Uterus (tissue), 4 donors: ENCODE data around the gene SCNN1B. TPM values are rescaled to one million over a fixed set of nuclear protein-coding genes. Genes with fewer than 3 reads are reported as not detected.
A peak's percentile ranks its signal among the peaks of the same experiment; 100 is the strongest.

ENCODE experiments used
- DNase-seq, 2 donors: peaks; one replicate each; pipeline ENCODE4 v3.0.0-alpha.2; 2019 to 2020
- H3K27ac ChIP-seq, 2 donors: fragments of 200-600 bp; sonication (generic); 1 replicate in 1 of 2; 2 replicates in 1 of 2; pipeline ENCODE4 v1.5.1; 2016 to 2018
- H3K27me3 ChIP-seq, 2 donors: fragments of 200-600 bp; sonication (generic); one replicate each; pipeline ENCODE4 v1.5.1; 2018 to 2019; ENCODE audit warnings: control low read depth in 1 of 2
- H3K36me3 ChIP-seq, 2 donors: fragments of 200-600 bp; sonication (generic); one replicate each; pipeline ENCODE4 v1.5.1; 2019; ENCODE audit warnings: control low read depth in 1 of 2
- H3K4me1 ChIP-seq, 2 donors: fragments of 200-600 bp; sonication (generic); one replicate each; pipeline ENCODE4 v1.5.1; 2018 to 2019; ENCODE audit warnings: control low read depth in 1 of 2
- H3K4me3 ChIP-seq, 2 donors: fragments of 200-600 bp; sonication (generic); 1 replicate in 1 of 2; 2 replicates in 1 of 2; pipeline ENCODE4 v1.5.1; 2018 to 2019; ENCODE audit warnings: mild to moderate bottlenecking in 1 of 2
- H3K9me3 ChIP-seq, 2 donors: fragments of 200-600 bp; sonication (generic); one replicate each; pipeline ENCODE4 v1.5.1; 2019; ENCODE audit warnings: control low read depth in 1 of 2
- POLR2A ChIP-seq, 2 donors: fragments of 450-650 bp; IDR thresholded peaks; one replicate each; pipeline ENCODE4 v1.6.1; 2016; ENCODE audit warnings: antibody characterized with exemption in 2 of 2, mild to moderate bottlenecking in 1 of 2, moderate library complexity in 1 of 2
- intact Hi-C: fragments of 100-400 bp; cut with DNase I; formaldehyde crosslinking; loops from one replicate; pipeline ENCODE4 v1.15.1; 2023; ENCODE audit warnings: low total_unique reads
- total RNA-seq, 4 donors: library from RNA; depleted of rRNA in 3 of 4; stranded (reverse); fragments of >200 nt in 3 of 4; gene quantifications; one replicate each; pipeline versions ENCODE4 v1.1.0 to v1.2.4, GENCODE V29; 2014 to 2023
- TF ChIP-seq, protein P1 (sequence below), 4 experiments: fragments of 200-600 bp in 2 of 4; fragments of 450-650 bp in 2 of 4; sonication (generic) in 2 of 4; IDR thresholded peaks; one replicate each; pipeline ENCODE4 v1.5.1; 2016 to 2019; ENCODE audit warnings: antibody characterized with exemption in 4 of 4, mild to moderate bottlenecking in 2 of 4, moderate library complexity in 1 of 4
- donor health status: DM: yes; HTN: yes; CAD: no.

The SCNN1B gene
- total RNA-seq, 4 donors from 2014 or later = 0.14 to 9.6 (median 1.9) TPM

DNA sequence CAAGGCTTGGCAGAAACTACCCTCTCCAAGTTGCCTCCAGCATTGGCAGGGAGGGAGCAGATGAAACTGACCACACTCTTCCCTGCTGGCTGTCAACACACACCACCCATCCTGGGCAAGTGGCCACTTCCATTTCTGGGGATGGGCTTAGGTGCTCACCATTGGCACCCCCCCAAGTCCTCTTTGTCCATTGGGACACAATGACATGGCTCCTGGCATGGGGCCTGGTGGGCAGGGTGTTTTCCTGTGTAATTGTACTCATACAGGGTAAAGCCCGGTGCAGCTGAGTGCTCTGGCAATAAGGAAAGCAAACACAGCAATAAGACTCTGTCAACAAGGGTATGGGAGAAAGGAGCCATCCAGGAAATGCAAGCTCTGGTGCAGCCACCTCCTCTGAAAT, 22.6 kb downstream of the SCNN1B start:
- Histone ChIP-seq H3K4me1 (no peaks in the 10 kb centered on the region), H3K27ac (no peak overlapping the region), H3K4me3 (no peak overlapping the region), H3K27me3 (no peaks in the 10 kb centered on the region), H3K36me3 (no peaks in the 10 kb centered on the region), H3K9me3 (no peaks in the 10 kb centered on the region)
- DNase-seq = peak in 1 of 2 donors; percentile 28
- TF ChIP-seq POLR2A (IDR thresholded peaks at IDR 0.05) = no peak
- TF ChIP-seq, protein P1, sequence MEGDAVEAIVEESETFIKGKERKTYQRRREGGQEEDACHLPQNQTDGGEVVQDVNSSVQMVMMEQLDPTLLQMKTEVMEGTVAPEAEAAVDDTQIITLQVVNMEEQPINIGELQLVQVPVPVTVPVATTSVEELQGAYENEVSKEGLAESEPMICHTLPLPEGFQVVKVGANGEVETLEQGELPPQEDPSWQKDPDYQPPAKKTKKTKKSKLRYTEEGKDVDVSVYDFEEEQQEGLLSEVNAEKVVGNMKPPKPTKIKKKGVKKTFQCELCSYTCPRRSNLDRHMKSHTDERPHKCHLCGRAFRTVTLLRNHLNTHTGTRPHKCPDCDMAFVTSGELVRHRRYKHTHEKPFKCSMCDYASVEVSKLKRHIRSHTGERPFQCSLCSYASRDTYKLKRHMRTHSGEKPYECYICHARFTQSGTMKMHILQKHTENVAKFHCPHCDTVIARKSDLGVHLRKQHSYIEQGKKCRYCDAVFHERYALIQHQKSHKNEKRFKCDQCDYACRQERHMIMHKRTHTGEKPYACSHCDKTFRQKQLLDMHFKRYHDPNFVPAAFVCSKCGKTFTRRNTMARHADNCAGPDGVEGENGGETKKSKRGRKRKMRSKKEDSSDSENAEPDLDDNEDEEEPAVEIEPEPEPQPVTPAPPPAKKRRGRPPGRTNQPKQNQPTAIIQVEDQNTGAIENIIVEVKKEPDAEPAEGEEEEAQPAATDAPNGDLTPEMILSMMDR (IDR thresholded peaks at IDR 0.05) = no peak
- intact Hi-C loops = no loop called here

DNA sequence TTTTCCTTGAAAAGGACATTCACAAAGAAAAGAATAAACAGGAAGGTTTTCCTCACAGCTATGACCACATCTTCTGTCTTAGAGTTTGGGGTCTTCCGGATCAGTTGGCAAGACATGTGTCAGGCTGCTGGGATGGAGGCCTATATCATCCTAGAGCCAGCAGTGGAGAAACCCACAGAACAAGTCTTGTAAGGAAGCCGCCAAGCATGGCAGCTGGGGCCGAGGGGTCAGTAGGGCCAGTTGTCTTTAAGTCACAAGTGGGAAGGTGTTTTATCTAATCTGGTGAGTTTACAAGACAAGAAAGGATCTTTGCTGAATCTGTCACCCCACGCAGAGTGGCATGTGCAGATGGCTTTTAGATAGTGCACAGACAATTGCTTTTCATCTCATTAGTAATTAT, 25.7 kb downstream of the SCNN1B start:
- Histone ChIP-seq H3K9me3 (no peaks in the 10 kb centered on the region), H3K36me3 (no peaks in the 10 kb centered on the region), H3K4me1 (no peaks in the 10 kb centered on the region), H3K27ac (no peak overlapping the region), H3K27me3 (no peaks in the 10 kb centered on the region), H3K4me3 (no peak overlapping the region)
- intact Hi-C loops = no loop called here
- TF ChIP-seq, protein P1 (IDR thresholded peaks at IDR 0.05) = no peak
- no peak for TF ChIP-seq POLR2A (IDR thresholded peaks at IDR 0.05)
- DNase-seq = no peak

DNA sequence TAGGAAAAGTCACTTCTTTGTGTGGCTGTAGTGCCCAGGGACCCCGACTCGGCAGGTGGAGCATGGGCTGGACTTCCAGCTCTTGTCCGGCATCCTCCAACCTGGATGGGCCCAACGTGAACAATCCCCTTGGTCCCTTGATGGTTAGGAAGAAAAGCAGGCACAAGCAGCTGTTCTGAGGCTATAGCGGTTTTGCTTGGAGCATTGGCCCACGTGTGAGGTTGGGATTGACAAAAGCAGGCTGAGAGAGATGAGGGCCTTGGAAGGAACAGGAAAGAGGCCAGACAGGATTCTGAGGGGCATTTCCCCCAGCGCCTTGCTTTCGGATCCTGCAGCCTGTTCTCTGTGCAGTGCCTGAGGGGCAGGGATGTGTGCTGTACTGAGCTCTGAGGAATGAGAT, 28.1 kb downstream of the SCNN1B start:
- Histone ChIP-seq H3K36me3 (no peaks in the 10 kb centered on the region), H3K9me3 (no peaks in the 10 kb centered on the region), H3K4me3 (no peak overlapping the region), H3K27me3 (no peaks in the 10 kb centered on the region), H3K27ac (no peak overlapping the region), H3K4me1 (no peaks in the 10 kb centered on the region)
- TF ChIP-seq, protein P1 (IDR thresholded peaks at IDR 0.05) = no peak
- no peak for TF ChIP-seq POLR2A (IDR thresholded peaks at IDR 0.05)
- DNase-seq = no peak
- intact Hi-C loops = no loop called here

DNA sequence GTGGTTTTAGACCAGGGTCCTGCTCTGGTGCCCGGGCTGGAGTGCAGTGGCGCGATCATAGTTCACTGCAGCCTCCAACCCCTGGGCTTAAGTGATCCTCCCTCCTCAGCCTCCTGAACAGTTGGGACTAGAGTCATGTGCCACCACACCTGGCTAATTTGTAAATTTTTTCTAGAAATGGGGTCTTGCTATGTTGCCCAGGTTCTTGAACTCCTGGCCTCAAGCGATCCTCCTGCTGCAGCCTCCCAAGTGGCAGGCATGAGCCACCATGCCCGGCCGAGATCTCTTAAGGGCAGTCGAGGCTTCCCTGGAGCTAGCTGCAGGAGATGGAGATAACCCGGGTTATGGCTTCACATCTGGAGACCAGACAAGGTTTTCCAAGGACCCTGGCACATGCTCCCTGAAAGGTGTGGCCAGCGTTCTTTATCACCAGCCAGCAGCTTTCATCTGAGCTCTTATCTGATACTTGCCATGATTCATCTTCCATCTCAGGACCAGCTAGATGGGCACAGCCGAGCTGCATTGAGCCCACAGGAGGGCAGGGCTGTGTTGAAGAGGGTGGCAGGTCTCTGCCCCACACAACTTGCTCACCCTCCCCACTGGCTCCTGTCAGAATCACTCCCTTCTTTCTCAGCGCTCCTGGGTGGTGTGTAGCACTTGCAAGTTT, 28.6 kb downstream of the SCNN1B start:
- no peak for DNase-seq
- Histone ChIP-seq H3K36me3 (no peaks in the 10 kb centered on the region), H3K27me3 (no peaks in the 10 kb centered on the region), H3K4me1 (no peaks in the 10 kb centered on the region), H3K9me3 (no peaks in the 10 kb centered on the region), H3K27ac (no peak overlapping the region), H3K4me3 (no peak overlapping the region)
- intact Hi-C loops = no loop called here
- no peak for TF ChIP-seq POLR2A (IDR thresholded peaks at IDR 0.05)
- TF ChIP-seq, protein P1 (IDR thresholded peaks at IDR 0.05) = no peak

DNA sequence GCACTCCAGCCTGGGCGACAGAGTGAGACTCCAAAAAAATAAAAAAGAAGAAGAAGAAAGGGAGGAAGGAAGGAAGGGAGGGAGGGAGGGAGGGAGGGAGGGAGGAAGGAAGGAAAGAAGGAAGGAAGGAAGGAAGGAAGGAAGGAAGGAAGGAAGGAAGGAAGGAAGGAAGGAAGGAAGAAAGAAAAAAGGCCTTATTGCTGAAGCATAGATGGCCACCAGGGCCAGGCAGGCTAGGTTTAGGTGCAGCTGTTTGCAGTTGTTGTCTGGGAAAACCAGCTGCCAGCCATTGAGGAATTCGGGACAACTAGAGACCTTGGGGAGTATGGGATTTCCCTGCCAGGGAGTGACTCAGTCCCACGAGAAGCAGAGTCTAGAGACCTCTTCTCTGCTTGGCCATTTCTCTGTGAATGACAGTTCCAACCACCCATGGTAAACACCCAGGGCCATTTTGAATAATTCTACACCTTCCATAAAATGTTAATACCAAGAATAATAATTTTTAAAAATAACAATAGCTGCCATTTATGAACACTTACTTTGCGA, 31.0 kb downstream of the SCNN1B start:
- H3K27ac ChIP-seq = no peak overlapping the region
- H3K36me3 ChIP-seq = no peaks in the 10 kb centered on the region
- H3K4me1 ChIP-seq = no peaks in the 10 kb centered on the region
- H3K27me3 ChIP-seq = no peaks in the 10 kb centered on the region
- no peak overlapping the region for H3K4me3 ChIP-seq
- intact Hi-C loops = no loop called here
- H3K9me3 ChIP-seq = no peaks in the 10 kb centered on the region
- TF ChIP-seq, protein P1 (IDR thresholded peaks at IDR 0.05) = no peak
- no peak for TF ChIP-seq POLR2A (IDR thresholded peaks at IDR 0.05)
- no peak for DNase-seq
